ENCODE measurements around the gene MYO1D.

DNA sequence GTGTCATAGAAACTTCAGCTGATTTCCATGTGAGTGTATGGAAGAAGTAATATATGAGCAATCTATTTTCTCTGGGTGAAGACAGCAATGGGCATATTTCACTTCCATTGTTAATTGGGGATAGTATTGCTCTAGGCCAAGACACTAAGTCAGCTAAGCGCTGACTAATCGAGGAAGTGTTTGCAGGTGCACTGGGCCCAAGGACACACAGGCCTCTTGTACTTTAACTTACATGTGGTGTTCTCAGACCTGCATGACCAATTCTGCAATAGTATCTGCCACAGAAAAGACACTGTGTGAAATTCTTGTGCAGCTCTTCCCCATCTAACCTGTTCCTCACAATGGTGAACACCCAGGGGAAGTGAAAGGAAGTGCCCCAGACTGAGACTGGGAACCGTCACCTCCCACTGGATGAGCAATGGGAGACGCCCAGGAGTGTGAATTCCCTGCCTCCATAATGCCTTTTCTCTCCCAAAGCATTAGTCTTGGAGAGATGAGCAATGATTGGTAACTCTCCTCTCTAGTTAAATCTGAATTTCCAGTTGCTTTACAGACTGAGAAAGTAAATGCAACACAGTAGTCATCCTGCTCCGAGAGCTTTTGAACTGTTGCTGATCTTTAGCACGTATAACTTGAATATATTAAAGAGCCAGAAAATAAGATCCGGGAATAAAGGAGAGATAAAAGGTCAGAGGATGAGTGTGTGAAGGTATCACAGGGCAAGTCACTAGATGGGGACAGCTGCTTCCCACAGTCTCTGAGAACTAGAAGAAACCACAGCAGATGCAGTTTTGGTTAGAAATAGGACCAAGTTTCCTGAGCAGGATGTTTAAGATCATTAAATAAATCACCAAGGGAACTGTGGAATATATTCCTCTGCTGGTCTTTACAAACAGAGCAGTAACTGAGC is 307.5 kb downstream of the MYO1D start:
- TF ChIP-seq, protein P1, sequence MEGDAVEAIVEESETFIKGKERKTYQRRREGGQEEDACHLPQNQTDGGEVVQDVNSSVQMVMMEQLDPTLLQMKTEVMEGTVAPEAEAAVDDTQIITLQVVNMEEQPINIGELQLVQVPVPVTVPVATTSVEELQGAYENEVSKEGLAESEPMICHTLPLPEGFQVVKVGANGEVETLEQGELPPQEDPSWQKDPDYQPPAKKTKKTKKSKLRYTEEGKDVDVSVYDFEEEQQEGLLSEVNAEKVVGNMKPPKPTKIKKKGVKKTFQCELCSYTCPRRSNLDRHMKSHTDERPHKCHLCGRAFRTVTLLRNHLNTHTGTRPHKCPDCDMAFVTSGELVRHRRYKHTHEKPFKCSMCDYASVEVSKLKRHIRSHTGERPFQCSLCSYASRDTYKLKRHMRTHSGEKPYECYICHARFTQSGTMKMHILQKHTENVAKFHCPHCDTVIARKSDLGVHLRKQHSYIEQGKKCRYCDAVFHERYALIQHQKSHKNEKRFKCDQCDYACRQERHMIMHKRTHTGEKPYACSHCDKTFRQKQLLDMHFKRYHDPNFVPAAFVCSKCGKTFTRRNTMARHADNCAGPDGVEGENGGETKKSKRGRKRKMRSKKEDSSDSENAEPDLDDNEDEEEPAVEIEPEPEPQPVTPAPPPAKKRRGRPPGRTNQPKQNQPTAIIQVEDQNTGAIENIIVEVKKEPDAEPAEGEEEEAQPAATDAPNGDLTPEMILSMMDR (IDR thresholded peaks at IDR 0.05): no peak
- TF ChIP-seq POLR2A (IDR thresholded peaks at IDR 0.05): no peak
